ENCODE measurements around the gene LUZP1.

Gene LUZP1

GRCh38 chr1:23116921-23117699, 51.5 kb downstream of the LUZP1 start:
- DNase-seq (ENCODE audit: low read depth in 2 of 2) = no peak

GRCh38 chr1:23116216-23116836, 52.3 kb downstream of the LUZP1 start:
- no peak for DNase-seq (ENCODE audit: low read depth in 2 of 2)

GRCh38 chr1:23114424-23115079, 54.1 kb downstream of the LUZP1 start:
- DNase-seq (ENCODE audit: low read depth in 2 of 2) = no peak

- no peak for DNase-seq (ENCODE audit: low read depth in 2 of 2)
These were observed 56.8 kb downstream of the LUZP1 start for GRCh38 chr1:23111600-23112535.

GRCh38 chr1:23110391-23110790, 58.3 kb downstream of the LUZP1 start:
- no peak for DNase-seq (ENCODE audit: low read depth in 2 of 2)

DNA sequence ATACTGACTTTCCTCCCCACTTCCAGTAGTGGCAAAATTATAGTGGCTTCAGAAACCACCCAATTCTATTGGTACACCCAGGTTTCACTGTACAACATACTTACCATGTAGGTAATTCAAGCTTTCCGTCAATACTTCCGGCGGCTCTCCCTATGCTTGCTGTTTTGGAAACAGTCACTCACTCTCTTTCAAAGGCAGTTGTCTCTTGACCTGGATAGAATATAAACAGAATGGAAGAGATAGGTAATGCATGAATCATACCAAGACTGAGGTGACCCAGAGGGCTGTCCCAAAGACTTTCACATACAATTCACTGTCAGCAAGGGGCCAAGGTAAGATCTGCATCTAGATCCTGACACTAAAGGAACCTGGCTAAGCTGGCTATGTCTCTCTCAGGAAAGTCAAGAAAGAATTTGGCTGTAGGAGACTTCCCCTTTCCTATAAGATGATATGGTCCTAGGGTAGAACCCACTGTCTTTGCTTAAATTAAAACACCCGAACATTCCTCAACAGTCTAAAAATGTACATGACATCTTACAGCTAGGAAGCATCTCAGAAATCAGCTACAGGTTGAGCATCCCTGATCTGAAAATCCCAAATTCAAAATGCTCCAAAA, 59.6 kb downstream of the LUZP1 start:
- no peak for DNase-seq (ENCODE audit: low read depth in 2 of 2)

- no peak for DNase-seq (ENCODE audit: low read depth in 2 of 2)
These were observed 65.4 kb downstream of the LUZP1 start for GRCh38 chr1:23103001-23103889.

DNA sequence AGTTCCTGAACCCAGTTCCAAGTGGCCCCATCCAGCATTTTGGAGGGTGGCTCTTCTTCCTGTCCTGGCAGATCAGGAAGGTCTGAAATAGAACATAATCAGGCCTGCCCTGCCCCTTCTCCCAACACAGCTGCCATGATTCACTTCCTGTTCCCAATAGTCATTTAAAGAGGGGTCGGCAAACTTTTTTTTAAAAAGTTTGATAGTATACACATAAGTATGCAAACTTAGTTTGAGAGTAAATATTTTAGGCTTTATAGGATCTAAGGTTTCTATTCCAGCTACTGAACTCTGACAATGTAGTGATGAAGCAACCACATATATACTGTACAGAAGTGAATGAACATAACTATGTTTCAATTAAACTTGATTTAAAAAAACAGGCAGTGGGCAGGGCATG, 66.4 kb downstream of the LUZP1 start:
- peak; percentile 16 to 20 for DNase-seq (ENCODE audit: low read depth in 2 of 2)

DNA sequence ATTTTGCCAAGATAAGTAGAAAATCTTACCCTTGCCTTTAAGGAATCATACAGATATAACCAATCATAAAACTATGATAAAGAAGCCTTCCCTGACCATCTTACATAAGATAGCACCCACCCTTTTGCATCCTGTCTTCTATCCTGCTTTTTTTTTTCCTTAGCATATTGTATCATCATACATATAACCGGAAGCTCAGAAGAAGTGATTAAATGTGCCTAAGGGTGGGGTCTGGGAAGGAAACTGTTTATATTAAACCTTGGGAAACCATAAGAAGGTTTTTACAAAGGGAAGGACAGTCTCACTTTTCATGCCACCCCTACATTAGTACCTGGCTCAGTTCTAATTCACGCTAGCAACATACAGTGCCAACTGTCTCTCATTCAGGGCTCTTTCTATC, 66.8 kb downstream of the LUZP1 start:
- DNase-seq (ENCODE audit: low read depth in 2 of 2) = no peak

DNA sequence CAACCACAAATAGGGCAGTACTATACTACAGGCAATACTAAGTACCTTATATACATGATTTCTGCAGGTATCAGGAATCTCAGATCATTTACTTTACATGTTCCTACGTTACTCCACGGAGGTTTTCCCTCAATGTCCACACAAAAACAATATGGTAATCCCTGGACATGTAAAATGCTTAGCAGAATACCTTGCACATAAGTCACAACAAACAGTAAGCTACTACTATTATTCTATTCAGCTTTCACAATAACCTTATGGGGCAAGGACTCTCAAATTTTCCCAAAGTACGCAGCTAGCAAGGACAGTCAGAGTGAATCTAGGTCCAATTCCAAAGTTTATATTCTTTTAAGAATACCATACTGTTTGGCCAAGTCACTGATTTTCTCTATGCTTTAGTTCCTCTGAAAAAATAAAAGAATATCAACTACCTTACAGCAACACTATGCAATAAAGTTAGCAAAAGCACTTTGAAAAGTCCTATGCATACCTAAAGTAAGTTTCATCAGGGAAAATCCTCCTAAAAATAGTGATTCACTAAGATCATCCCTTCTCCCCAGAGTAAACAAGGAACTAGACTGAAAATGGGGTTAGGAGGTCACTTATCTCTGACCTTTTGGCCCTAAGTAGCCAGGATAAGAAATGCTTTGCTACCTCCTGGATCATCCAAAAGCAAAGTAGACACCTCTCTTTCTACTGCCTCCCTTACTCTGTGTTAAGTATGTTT, 67.4 kb downstream of the LUZP1 start:
- DNase-seq (ENCODE audit: low read depth in 2 of 2) = peak in 1 of 2 experiments; percentile 11

- peak; percentile 62 to 73 for DNase-seq (ENCODE audit: low read depth in 2 of 2)
These were observed 68.4 kb downstream of the LUZP1 start for GRCh38 chr1:23100074-23100748.

DNA sequence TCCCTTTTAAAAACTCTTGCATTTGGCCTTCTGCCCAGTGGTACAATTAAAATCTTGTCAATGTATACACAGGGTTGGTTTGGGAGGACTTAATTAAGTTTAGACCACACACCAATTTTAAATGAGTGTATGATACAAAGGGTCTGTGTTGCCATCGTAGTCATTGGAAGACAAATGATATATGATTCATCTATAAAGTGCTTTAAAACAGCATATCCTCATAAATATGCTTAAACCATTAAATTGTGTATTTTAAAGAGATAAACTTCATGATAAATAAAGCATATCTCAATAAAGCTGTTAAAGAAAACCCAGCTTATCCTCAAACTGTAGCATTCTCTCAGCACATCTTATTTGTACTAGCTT, 69.5 kb downstream of the LUZP1 start:
- DNase-seq (ENCODE audit: low read depth in 2 of 2) = no peak

- DNase-seq (ENCODE audit: low read depth in 2 of 2) = peak; percentile 49 to 54
These were observed 70.0 kb downstream of the LUZP1 start for GRCh38 chr1:23098463-23099170.

- no peak for DNase-seq (ENCODE audit: low read depth in 2 of 2)
These were observed 71.3 kb downstream of the LUZP1 start for GRCh38 chr1:23097316-23097715.

DNA sequence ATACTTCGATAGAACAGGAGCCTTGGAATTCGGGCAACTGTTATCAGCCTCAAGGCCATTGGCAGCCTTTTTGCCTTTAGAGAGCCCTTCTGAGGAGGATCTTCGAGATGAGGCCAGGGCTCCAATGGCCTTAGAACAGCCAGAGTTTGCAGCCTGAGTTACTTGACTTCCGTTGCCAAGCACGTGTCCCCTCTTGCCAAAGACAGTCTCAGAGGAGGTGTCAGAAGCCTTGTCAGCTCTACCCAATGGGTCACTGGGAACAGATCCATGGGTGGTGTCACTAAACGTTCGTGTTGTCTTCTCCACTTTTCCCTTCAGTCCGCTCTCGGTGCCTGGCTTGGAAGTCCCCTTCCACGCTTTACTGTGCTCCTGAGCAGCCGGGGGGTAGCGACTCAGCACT, 76.2 kb downstream of the LUZP1 start:
- DNase-seq (ENCODE audit: low read depth in 2 of 2) = no peak

GRCh38 chr1:23091545-23091944, 77.1 kb downstream of the LUZP1 start:
- no peak for DNase-seq (ENCODE audit: low read depth in 2 of 2)

DNA sequence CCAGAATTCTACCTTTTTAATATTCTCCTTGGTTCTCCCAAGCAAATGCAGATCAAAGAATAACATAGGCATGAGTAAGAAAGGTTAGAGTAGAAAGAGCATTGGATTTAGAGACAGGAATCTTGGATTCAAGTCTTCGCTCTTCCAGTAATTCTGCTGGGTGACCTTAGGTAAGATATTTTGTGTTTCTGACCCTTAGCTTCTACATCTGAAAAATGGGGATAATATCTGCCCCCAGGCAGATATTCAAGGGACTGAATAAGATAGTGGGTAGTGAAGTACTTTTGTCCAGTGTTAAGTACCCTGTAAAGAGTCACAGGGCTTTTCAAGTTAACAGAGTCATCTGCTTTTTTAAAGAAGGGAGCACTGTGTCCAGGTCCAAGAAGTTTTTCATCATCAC, 78.6 kb downstream of the LUZP1 start:
- DNase-seq (ENCODE audit: low read depth in 2 of 2) = no peak

DNA sequence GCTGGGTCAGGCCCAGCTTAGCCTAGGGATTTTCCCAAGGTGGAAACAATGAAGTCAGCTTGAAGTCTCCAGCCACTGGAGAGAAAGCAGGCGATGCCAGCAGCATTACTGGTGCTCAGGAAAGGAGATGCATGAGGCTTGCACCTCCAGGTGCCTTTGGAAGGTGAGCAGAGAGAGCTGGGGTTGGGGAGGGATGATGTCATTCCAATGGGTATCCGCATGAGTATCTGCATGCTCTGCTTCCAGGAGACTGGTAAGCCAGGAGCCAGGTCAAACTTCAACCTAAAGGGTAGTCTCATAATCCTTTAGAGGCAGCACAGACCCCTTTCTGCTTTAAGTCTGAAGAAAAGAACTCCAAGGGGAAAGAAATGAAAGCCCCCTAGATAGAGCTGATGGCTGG, 80.6 kb downstream of the LUZP1 start:
- no peak for DNase-seq (ENCODE audit: low read depth in 2 of 2)

GRCh38 chr1:23085696-23086095, 83.0 kb downstream of the LUZP1 start:
- DNase-seq (ENCODE audit: low read depth in 2 of 2) = no peak

All from fibroblast of skin of left quadriceps (primary cell).